DMS114 treated with DMSO at 0.1 percent for 48 hours (cell line): Measurements from ENCODE around the gene GLI1.
A peak's percentile ranks its signal among the peaks of the same experiment; 100 is the strongest.

Experiments
- DNase-seq: peaks from one replicate; lab custom pipeline; 2025; ENCODE audit not compliant: unreplicated experiment; lab: John Stamatoyannopoulos, UW

GLI1 gene

GRCh38 chr12:57518176-57518919 lies 58.8 kb downstream of the GLI1 start:
- no peak for DNase-seq

GRCh38 chr12:57518920-57519795 lies 59.6 kb downstream of the GLI1 start:
- DNase-seq: no peak

- peak; percentile 25 for DNase-seq
Observed at GRCh38 chr12:57519796-57520052, 60.1 kb downstream of the GLI1 start.

GRCh38 chr12:57520053-57520818 lies 60.7 kb downstream of the GLI1 start, which contains the start of gene DDIT3:
Gene DDIT3, minus strand, starts transcription at chr12:57520514. Its CDS starts 3,108 bp downstream, at chr12:57517406.
- peak; percentile 96 for DNase-seq

- peak; percentile 38 for DNase-seq
Observed at GRCh38 chr12:57521525-57522010, 62.0 kb downstream of the GLI1 start.
